WTC11 (cell line): Measurements from ENCODE around the gene OPCML. TPM values are rescaled to one million over a fixed set of nuclear protein-coding genes. Genes with fewer than 3 reads are reported as not detected.
A peak's percentile ranks its signal among the peaks of the same experiment; 100 is the strongest.

Experiments used
- ATAC-seq: fragments of 200-7000 bp; cut with Tn5 transposase; 2 replicates; pipeline ENCODE4 v1.10.0; 2021; ENCODE audit warnings: mild to moderate bottlenecking, moderate library complexity
- CTCF ChIA-PET: fragments of 300-600 bp; sonication (Branson Sonifier 250); formaldehyde crosslinking; loops from one replicate; lab custom pipeline; 2021; ENCODE audit warnings: antibody characterized with exemption; lab: Charles Lee
- POLR2A ChIA-PET: fragments of 350-600 bp; sonication (Branson Sonifier 250); formaldehyde crosslinking; loops from one replicate; lab custom pipeline; 2021; ENCODE audit warnings: antibody characterized with exemption; lab: Charles Lee
- DNase-seq: peaks from one replicate; pipeline ENCODE4 v3.0.0; 2021; ENCODE audit warnings: low spot score
- H3K27ac Mint-ChIP-seq: 2 replicates; pipeline ENCODE4 v1.8.0; 2021; ENCODE audit warnings: mixed read lengths
- H3K27me3 Mint-ChIP-seq: 2 replicates; pipeline ENCODE4 v1.8.0; 2021; ENCODE audit warnings: low read depth, mild to moderate bottlenecking, moderate library complexity, mixed read lengths
- H3K36me3 Mint-ChIP-seq: 2 replicates; pipeline ENCODE4 v1.8.0; 2021; ENCODE audit warnings: mixed read lengths
- H3K4me1 Mint-ChIP-seq: 2 replicates; pipeline ENCODE4 v1.8.0; 2022; ENCODE audit warnings: mixed read lengths
- H3K4me3 Mint-ChIP-seq: 2 replicates; pipeline ENCODE4 v1.8.0; 2021; ENCODE audit warnings: mild to moderate bottlenecking, moderate library complexity, mixed read lengths
- H3K9me3 Mint-ChIP-seq: 2 replicates; pipeline ENCODE4 v1.8.0; 2021; ENCODE audit warnings: mixed read lengths
- ELF4 ChIP-seq: sonication (generic); formaldehyde crosslinking; IDR thresholded peaks from 2 replicates; pipeline ENCODE4 v1.8.1; 2022; ENCODE audit warnings: low read depth, mild to moderate bottlenecking, moderate library complexity, missing genetic modification reagents
- ESRRA ChIP-seq: sonication (generic); formaldehyde crosslinking; IDR thresholded peaks from 2 replicates; pipeline ENCODE4 v1.8.1; 2022; ENCODE audit warnings: mild to moderate bottlenecking, missing genetic modification reagents, borderline replicate concordance
- FOXK1 ChIP-seq: sonication (generic); formaldehyde crosslinking; IDR thresholded peaks from 2 replicates; pipeline ENCODE4 v1.8.0; 2022; ENCODE audit warnings: mild to moderate bottlenecking, moderate library complexity, missing genetic modification reagents
- GTF2I ChIP-seq: fragments of 250-450 bp; sonication (Bioruptor Pico); conservative IDR thresholded peaks from 2 replicates; pipeline ENCODE4 v1.4.0; 2021; ENCODE audit warnings: mild to moderate bottlenecking
- HMGXB4 ChIP-seq: sonication (generic); formaldehyde crosslinking; IDR thresholded peaks from 2 replicates; pipeline ENCODE4 v1.8.1; 2023; ENCODE audit warnings: mild to moderate bottlenecking, moderate library complexity, missing genetic modification reagents
- MAX ChIP-seq: sonication (generic); formaldehyde crosslinking; IDR thresholded peaks from 2 replicates; pipeline ENCODE4 v1.8.0; 2022; ENCODE audit warnings: mild to moderate bottlenecking, missing genetic modification reagents
- MYBL2 ChIP-seq: sonication (generic); formaldehyde crosslinking; IDR thresholded peaks from 2 replicates; pipeline ENCODE4 v1.8.1; 2023; ENCODE audit warnings: mild to moderate bottlenecking, moderate library complexity, missing genetic modification reagents
- NFE2L1 ChIP-seq: sonication (generic); formaldehyde crosslinking; IDR thresholded peaks from 2 replicates; pipeline ENCODE4 v1.8.1; 2023; ENCODE audit warnings: missing genetic modification reagents
- SMAD3 ChIP-seq: sonication (generic); formaldehyde crosslinking; IDR thresholded peaks from 2 replicates; pipeline ENCODE4 v1.8.0; 2022; ENCODE audit warnings: missing genetic modification reagents, mild to moderate bottlenecking, borderline replicate concordance
- TP53 ChIP-seq: sonication (generic); formaldehyde crosslinking; IDR thresholded peaks from 2 replicates; pipeline ENCODE4 v1.8.1; 2023; ENCODE audit warnings: mild to moderate bottlenecking, missing genetic modification reagents
- ZMAT4 ChIP-seq: fragments of 250-450 bp; sonication (Bioruptor Pico); IDR thresholded peaks from 2 replicates; pipeline ENCODE4 v1.9.0; 2021; ENCODE audit warnings: mild to moderate bottlenecking
- ZNF138 ChIP-seq: sonication (generic); formaldehyde crosslinking; conservative IDR thresholded peaks from 2 replicates; pipeline ENCODE4 v1.8.1; 2022; ENCODE audit warnings: mild to moderate bottlenecking, moderate library complexity, missing genetic modification reagents
- ZNF263 ChIP-seq: sonication (generic); formaldehyde crosslinking; IDR thresholded peaks from 2 replicates; pipeline ENCODE4 v1.8.1; 2022; ENCODE audit warnings: low read depth, mild to moderate bottlenecking, moderate library complexity, missing genetic modification reagents
- ZNF281 ChIP-seq: sonication (generic); formaldehyde crosslinking; IDR thresholded peaks from 2 replicates; pipeline ENCODE4 v1.8.0; 2023; ENCODE audit warnings: mild to moderate bottlenecking, missing genetic modification reagents
- ZNF317 ChIP-seq: sonication (generic); formaldehyde crosslinking; IDR thresholded peaks from 2 replicates; pipeline ENCODE4 v1.8.1; 2023; ENCODE audit warnings: low read depth, mild to moderate bottlenecking, moderate library complexity, missing genetic modification reagents, borderline replicate concordance
- ZNF423 ChIP-seq: fragments of 250-450 bp; sonication (Bioruptor Pico); IDR thresholded peaks from 2 replicates; pipeline ENCODE4 v2.1.2; 2022; ENCODE audit warnings: mild to moderate bottlenecking, moderate library complexity
- total RNA-seq: library from RNA; stranded (reverse); gene quantifications from 3 replicates; pipeline ENCODE4 v1.2.3, GENCODE V29; 2021
- TF ChIP-seq, protein P1 (sequence below): sonication (generic); formaldehyde crosslinking; IDR thresholded peaks from 2 replicates; pipeline ENCODE4 v1.8.1; 2023; ENCODE audit warnings: mild to moderate bottlenecking, missing genetic modification reagents
- TF ChIP-seq, protein P2 (sequence below): fragments of 250-450 bp; sonication (Bioruptor Pico); conservative IDR thresholded peaks from 2 replicates; pipeline ENCODE4 v1.9.0; 2021; ENCODE audit warnings: mild to moderate bottlenecking
- TF ChIP-seq, protein P3 (sequence below): fragments of 200-600 bp; IDR thresholded peaks from 2 replicates; pipeline ENCODE4 v1.8.0; 2022; ENCODE audit warnings: antibody characterized with exemption
- TF ChIP-seq, protein P4 (sequence below): sonication (generic); formaldehyde crosslinking; IDR thresholded peaks from 2 replicates; pipeline ENCODE4 v1.8.1; 2023; ENCODE audit warnings: mild to moderate bottlenecking, missing genetic modification reagents, moderate library complexity

OPCML gene
- total RNA-seq, 1 experiment from 2014 or later, result 1.5 TPM

- Mint-ChIP-seq H3K27me3 (no peaks in the 10 kb centered on the region; the same call in 1 of the 2 replicates), H3K4me1 (peaks cover 8% of the 10 kb centered on the region), H3K4me3 (no peak overlapping the region), H3K27ac (no peak overlapping the region), H3K36me3 (no peaks in the 10 kb centered on the region), H3K9me3 (no peaks in the 10 kb centered on the region)
- no peak for ATAC-seq
- TF ChIP-seq ZNF138 (CRISPR knock-in tag) (no peak), NFE2L1 (CRISPR knock-in tag) (no peak), HMGXB4 (CRISPR knock-in tag) (no peak), MYBL2 (CRISPR knock-in tag) (no peak), ZMAT4 (CRISPR knock-in tag) (no peak), SMAD3 (CRISPR knock-in tag) (no peak), ELF4 (CRISPR knock-in tag) (no peak), ESRRA (CRISPR knock-in tag) (no peak), ZNF423 (CRISPR knock-in tag) (no peak)
- TF ChIP-seq, protein P1, sequence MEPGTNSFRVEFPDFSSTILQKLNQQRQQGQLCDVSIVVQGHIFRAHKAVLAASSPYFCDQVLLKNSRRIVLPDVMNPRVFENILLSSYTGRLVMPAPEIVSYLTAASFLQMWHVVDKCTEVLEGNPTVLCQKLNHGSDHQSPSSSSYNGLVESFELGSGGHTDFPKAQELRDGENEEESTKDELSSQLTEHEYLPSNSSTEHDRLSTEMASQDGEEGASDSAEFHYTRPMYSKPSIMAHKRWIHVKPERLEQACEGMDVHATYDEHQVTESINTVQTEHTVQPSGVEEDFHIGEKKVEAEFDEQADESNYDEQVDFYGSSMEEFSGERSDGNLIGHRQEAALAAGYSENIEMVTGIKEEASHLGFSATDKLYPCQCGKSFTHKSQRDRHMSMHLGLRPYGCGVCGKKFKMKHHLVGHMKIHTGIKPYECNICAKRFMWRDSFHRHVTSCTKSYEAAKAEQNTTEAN (CRISPR knock-in tag), result no peak
- TF ChIP-seq, protein P2, sequence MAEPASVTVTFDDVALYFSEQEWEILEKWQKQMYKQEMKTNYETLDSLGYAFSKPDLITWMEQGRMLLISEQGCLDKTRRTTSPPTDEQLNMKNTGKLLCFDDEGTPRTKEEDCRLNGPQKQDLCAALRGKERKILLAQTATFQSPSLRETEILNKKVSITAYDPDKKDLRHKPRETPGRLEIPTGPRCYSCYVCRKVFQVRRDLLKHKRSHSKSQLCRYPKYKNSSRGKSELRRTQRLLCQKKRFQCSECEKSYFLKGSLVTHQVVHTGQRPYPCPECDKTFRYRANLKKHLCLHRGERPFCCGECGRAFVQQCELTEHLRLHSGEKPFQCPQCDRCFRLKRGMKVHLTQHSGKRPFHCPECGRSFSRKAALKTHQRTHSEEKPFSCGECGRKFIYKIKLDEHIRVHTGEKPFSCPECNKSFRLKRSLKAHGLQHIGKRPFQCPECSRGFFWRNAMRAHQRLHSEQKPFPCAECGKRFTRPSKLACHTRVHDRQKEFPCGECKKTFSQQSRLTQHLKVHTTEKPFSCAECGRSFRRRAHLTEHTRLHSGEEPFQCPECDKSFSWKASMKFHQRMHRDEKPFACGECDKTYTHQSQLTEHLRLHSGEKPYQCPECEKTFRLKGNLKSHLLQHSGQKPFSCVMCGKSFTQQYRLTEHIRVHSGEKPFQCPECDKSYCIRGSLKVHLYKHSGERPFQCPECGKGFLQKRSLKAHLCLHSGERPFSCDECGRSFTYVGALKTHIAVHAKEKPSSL, result no peak
- no peak for DNase-seq
- ChIA-PET POLR2A (no interaction called here), CTCF (interaction anchor here (1.0 to 1.6 kb wide), 6 partner anchors 10 to 99 kb away, joined by 3 to 6 read pairs (median 4); no protein-coding TSS in a partner anchor)
Measured at GRCh38 chr11:133041181-133041580, 491.1 kb downstream of the OPCML start.

- Mint-ChIP-seq H3K36me3 (no peaks in the 10 kb centered on the region), H3K9me3 (no peaks in the 10 kb centered on the region), H3K27me3 (no peaks in the 10 kb centered on the region), H3K4me3 (no peak overlapping the region), H3K27ac (no peak overlapping the region; the same call in 1 of the 2 replicates), H3K4me1 (peaks cover 8% of the 10 kb centered on the region)
- POLR2A ChIA-PET, result no interaction called here
- no peak for TF ChIP-seq ZNF317 (CRISPR knock-in tag)
- no peak for TF ChIP-seq FOXK1 (CRISPR knock-in tag)
- TF ChIP-seq, protein P3, sequence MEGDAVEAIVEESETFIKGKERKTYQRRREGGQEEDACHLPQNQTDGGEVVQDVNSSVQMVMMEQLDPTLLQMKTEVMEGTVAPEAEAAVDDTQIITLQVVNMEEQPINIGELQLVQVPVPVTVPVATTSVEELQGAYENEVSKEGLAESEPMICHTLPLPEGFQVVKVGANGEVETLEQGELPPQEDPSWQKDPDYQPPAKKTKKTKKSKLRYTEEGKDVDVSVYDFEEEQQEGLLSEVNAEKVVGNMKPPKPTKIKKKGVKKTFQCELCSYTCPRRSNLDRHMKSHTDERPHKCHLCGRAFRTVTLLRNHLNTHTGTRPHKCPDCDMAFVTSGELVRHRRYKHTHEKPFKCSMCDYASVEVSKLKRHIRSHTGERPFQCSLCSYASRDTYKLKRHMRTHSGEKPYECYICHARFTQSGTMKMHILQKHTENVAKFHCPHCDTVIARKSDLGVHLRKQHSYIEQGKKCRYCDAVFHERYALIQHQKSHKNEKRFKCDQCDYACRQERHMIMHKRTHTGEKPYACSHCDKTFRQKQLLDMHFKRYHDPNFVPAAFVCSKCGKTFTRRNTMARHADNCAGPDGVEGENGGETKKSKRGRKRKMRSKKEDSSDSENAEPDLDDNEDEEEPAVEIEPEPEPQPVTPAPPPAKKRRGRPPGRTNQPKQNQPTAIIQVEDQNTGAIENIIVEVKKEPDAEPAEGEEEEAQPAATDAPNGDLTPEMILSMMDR, result no peak
- no peak for TF ChIP-seq ZNF263 (CRISPR knock-in tag)
- no peak for TF ChIP-seq GTF2I (CRISPR knock-in tag)
- TF ChIP-seq ZNF281 (CRISPR knock-in tag), result no peak
- TF ChIP-seq TP53, result no peak
- TF ChIP-seq, protein P4, sequence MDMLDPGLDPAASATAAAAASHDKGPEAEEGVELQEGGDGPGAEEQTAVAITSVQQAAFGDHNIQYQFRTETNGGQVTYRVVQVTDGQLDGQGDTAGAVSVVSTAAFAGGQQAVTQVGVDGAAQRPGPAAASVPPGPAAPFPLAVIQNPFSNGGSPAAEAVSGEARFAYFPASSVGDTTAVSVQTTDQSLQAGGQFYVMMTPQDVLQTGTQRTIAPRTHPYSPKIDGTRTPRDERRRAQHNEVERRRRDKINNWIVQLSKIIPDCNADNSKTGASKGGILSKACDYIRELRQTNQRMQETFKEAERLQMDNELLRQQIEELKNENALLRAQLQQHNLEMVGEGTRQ, result no peak
- no peak for TF ChIP-seq MAX (CRISPR knock-in tag)
- DNase-seq, result no peak
- peak; percentile 48 for ATAC-seq
- CTCF ChIA-PET, result interaction anchor here (1.0 to 1.6 kb wide), 6 partner anchors 11 to 99 kb away, joined by 3 to 6 read pairs (median 4); no protein-coding TSS in a partner anchor
Measured at GRCh38 chr11:133040289-133040900, 491.9 kb downstream of the OPCML start.
